ENCODE data around the gene KMT2B. TPM values are rescaled to one million over a fixed set of nuclear protein-coding genes. Genes with fewer than 3 reads are reported as not detected.
A peak's percentile ranks its signal among the peaks of the same experiment; 100 is the strongest.

KMT2B gene
- total RNA-seq, 1 donor from 2014 or later, result 65.6 TPM

GRCh38 chr19:35775046-35775297 lies 57.2 kb downstream of the KMT2B start:
- peaks cover 9% of the 10 kb centered on the region for H3K4me1 Mint-ChIP-seq
- ChIA-PET CTCF (no interaction called here), POLR2A (interaction anchor here (0.6 kb wide), 1 partner anchor 254 kb away, joined by 4 read pairs; no protein-coding TSS in a partner anchor)
- no peak overlapping the region for H3K27ac Mint-ChIP-seq
- ATAC-seq (ENCODE audit: low read depth) (no peak), DNase-seq (no peak)
- intact Hi-C loops (cut with micrococcal nuclease), result loop anchor here (1.0 to 5.0 kb wide), 7 partner anchors 17 to 156 kb away; partner anchors contain the start of genes APLP1, COX6B1, LIN37 and PROSER3
- no peak for TF ChIP-seq CTCF (IDR thresholded peaks at IDR 0.05)
- peak overlapping the region; percentile 79 for H3K4me3 Mint-ChIP-seq
- no peaks in the 10 kb centered on the region for H3K27me3 Mint-ChIP-seq
- H3K36me3 Mint-ChIP-seq (ENCODE audit: low read depth), result no peaks in the 10 kb centered on the region
- no peaks in the 10 kb centered on the region for H3K9me3 Mint-ChIP-seq

GRCh38 chr19:35775298-35776101 lies 57.7 kb downstream of the KMT2B start, which contains the start of gene ARHGAP33:
ARHGAP33 (plus strand) TSS chr19:35775564; CDS start chr19:35775659, 95 bp downstream.
- Mint-ChIP-seq H3K4me3 (peak within 1 kb of the TSS; percentile 79), H3K4me1 (peaks cover 9% of the 10 kb centered on the region), H3K27ac (no peak within 1 kb of the TSS), H3K36me3 (ENCODE audit: low read depth) (no peaks in the 10 kb centered on the region), H3K9me3 (no peaks in the 10 kb centered on the region), H3K27me3 (no peaks in the 10 kb centered on the region)
- peak; percentile 97 for DNase-seq
- intact Hi-C loops (cut with micrococcal nuclease), result loop anchor here (1.0 to 5.0 kb wide), 7 partner anchors 17 to 156 kb away; partner anchors contain the start of genes APLP1, COX6B1, LIN37 and PROSER3
- POLR2A ChIA-PET, result interaction anchor here (0.6 to 1.7 kb wide), 2 partner anchors 31 to 253 kb away, joined by 4 to 7 read pairs; no protein-coding TSS in a partner anchor
- ATAC-seq (ENCODE audit: low read depth), result peak; percentile 99
- CTCF ChIA-PET, result no interaction called here
- TF ChIP-seq CTCF (IDR thresholded peaks at IDR 0.05), result no peak

- intact Hi-C loops (cut with micrococcal nuclease), result loop anchor here (5.0 kb wide), 2 partner anchors 84 to 91 kb away; partner anchors contain the start of gene APLP1
- POLR2A ChIA-PET, result interaction anchor here (1.1 to 1.7 kb wide), 2 partner anchors 32 to 39 kb away, joined by 3 to 7 read pairs; no protein-coding TSS in a partner anchor
- Mint-ChIP-seq H3K36me3 (ENCODE audit: low read depth) (peaks cover 3% of the 10 kb centered on the region), H3K27me3 (no peaks in the 10 kb centered on the region), H3K4me3 (peak overlapping the region; percentile 78), H3K9me3 (no peaks in the 10 kb centered on the region), H3K27ac (no peak overlapping the region), H3K4me1 (peaks cover 9% of the 10 kb centered on the region)
- no peak for TF ChIP-seq CTCF (IDR thresholded peaks at IDR 0.05)
- DNase-seq (no peak), ATAC-seq (ENCODE audit: low read depth) (no peak)
- CTCF ChIA-PET, result no interaction called here
These were observed 58.4 kb downstream of the KMT2B start for GRCh38 chr19:35776102-35776788.

- CTCF ChIA-PET, result no interaction called here
- Mint-ChIP-seq H3K9me3 (no peaks in the 10 kb centered on the region), H3K4me3 (peak overlapping the region; percentile 47), H3K4me1 (peaks cover 9% of the 10 kb centered on the region), H3K27ac (no peak overlapping the region), H3K36me3 (ENCODE audit: low read depth) (peaks cover 6% of the 10 kb centered on the region), H3K27me3 (no peaks in the 10 kb centered on the region)
- TF ChIP-seq CTCF (IDR thresholded peaks at IDR 0.05), result no peak
- ATAC-seq (ENCODE audit: low read depth), result no peak
- DNase-seq, result no peak
- intact Hi-C loops (cut with micrococcal nuclease), result loop anchor here (5.0 kb wide), 2 partner anchors 85 to 90 kb away; partner anchors contain the start of gene APLP1
- POLR2A ChIA-PET, result interaction anchor here (1.1 to 1.7 kb wide), 2 partner anchors 33 to 40 kb away, joined by 3 to 7 read pairs; no protein-coding TSS in a partner anchor
These were observed 59.5 kb downstream of the KMT2B start for GRCh38 chr19:35777086-35777841.

Measured in activated B cell treated with CpG ODN at 0.5 μM for 24 hours (primary cell).